ENCODE measurements around the gene UBTD1. TPM values are rescaled to one million over a fixed set of nuclear protein-coding genes. Genes with fewer than 3 reads are reported as not detected.

UBTD1 gene
- total RNA-seq, 2 donors from 2014 or later: 19.1 to 19.3 TPM

DNA sequence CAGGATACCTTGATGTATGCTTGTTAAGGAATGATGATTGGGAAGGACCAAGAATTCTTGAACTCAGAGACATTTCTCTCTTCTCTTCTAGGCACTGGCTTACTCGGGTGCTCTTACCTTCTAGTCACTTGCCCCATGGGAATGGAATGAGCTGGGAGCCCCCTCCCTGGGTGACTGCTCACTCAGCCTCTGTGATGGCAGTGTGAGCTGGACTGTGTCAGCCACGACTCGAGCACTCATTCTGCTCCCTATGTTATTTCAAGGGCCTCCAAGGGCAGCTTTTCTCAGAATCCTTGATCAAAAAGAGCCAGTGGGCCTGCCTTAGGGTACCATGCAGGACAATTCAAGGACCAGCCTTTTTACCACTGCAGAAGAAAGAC, 42.0 kb upstream of the UBTD1 start:
- Histone ChIP-seq H3K27me3 (ENCODE audit: control insufficient read depth, insufficient read depth, low read length, poor library complexity, severe bottlenecking) (no peaks in the 10 kb centered on the region), H3K27ac (ENCODE audit: low read depth, low read length) (no peak overlapping the region), H3K4me3 (ENCODE audit: low read length) (no peak overlapping the region), H3K9me3 (ENCODE audit: control insufficient read depth, low read length) (no peaks in the 10 kb centered on the region), H3K9ac (ENCODE audit: extremely low read depth, low read length, poor library complexity, severe bottlenecking) (no peak overlapping the region), H3K4me1 (ENCODE audit: control insufficient read depth, insufficient read depth, low read length) (no peaks in the 10 kb centered on the region), H3K36me3 (ENCODE audit: control insufficient read depth, insufficient read depth, low read length) (peaks cover 92% of the 10 kb centered on the region)
- no peaks in the 10 kb centered on the region for H3K4me1 Mint-ChIP-seq
- TF ChIP-seq, protein P1, sequence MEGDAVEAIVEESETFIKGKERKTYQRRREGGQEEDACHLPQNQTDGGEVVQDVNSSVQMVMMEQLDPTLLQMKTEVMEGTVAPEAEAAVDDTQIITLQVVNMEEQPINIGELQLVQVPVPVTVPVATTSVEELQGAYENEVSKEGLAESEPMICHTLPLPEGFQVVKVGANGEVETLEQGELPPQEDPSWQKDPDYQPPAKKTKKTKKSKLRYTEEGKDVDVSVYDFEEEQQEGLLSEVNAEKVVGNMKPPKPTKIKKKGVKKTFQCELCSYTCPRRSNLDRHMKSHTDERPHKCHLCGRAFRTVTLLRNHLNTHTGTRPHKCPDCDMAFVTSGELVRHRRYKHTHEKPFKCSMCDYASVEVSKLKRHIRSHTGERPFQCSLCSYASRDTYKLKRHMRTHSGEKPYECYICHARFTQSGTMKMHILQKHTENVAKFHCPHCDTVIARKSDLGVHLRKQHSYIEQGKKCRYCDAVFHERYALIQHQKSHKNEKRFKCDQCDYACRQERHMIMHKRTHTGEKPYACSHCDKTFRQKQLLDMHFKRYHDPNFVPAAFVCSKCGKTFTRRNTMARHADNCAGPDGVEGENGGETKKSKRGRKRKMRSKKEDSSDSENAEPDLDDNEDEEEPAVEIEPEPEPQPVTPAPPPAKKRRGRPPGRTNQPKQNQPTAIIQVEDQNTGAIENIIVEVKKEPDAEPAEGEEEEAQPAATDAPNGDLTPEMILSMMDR (conservative IDR thresholded peaks at IDR 0.05): no peak
- WGBS, 2 experiments (ENCODE audit: insufficient coverage in 1 of 2, insufficient read length in 1 of 2): 93 to 100% methylated on average over 3 of the region's 3 CpGs
- no peak overlapping the region for H3K27ac Mint-ChIP-seq
- no peaks in the 10 kb centered on the region for H3K9me3 Mint-ChIP-seq
- H3K36me3 Mint-ChIP-seq (ENCODE audit: low read depth): peaks cover 85% of the 10 kb centered on the region
- H3K27me3 Mint-ChIP-seq (ENCODE audit: insufficient read depth): no peaks in the 10 kb centered on the region
- no peak overlapping the region for H3K4me3 Mint-ChIP-seq
- DNase-seq: no peak

DNA sequence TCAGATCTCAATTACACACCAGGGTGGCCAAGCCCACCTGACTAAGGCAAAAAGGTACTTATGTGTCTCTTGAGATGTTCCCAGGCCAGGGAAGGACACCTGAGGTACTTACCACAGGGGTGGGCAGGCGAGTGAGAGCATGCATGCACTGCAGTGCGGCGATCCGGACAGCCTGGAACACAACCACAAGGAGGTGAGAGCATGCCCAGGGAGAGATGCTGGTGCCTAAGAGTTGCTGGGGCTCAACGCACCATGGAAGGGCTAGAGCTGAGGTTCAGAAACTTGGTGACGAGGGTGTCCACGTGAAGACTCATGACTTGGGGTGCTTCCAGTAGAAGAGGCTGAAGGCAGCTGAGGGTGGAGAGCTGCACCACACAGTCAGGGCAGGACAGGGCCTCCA, 39.6 kb upstream of the UBTD1 start:
- TF ChIP-seq, protein P1 (conservative IDR thresholded peaks at IDR 0.05): no peak
- H3K4me1 Mint-ChIP-seq: no peaks in the 10 kb centered on the region
- WGBS, 2 experiments (ENCODE audit: insufficient coverage in 1 of 2, insufficient read length in 1 of 2): 94 to 100% methylated on average over 2 to 7 of the region's 7 CpGs
- no peak overlapping the region for H3K27ac ChIP-seq (ENCODE audit: low read depth, low read length)
- no peak for DNase-seq
- H3K27me3 Mint-ChIP-seq (ENCODE audit: insufficient read depth): no peaks in the 10 kb centered on the region
- H3K4me1 ChIP-seq (ENCODE audit: control insufficient read depth, insufficient read depth, low read length): no peaks in the 10 kb centered on the region
- peaks cover 95% of the 10 kb centered on the region for H3K36me3 ChIP-seq (ENCODE audit: control insufficient read depth, insufficient read depth, low read length)
- peaks cover 82% of the 10 kb centered on the region for H3K36me3 Mint-ChIP-seq (ENCODE audit: low read depth)
- no peak overlapping the region for H3K4me3 Mint-ChIP-seq
- no peaks in the 10 kb centered on the region for H3K27me3 ChIP-seq (ENCODE audit: control insufficient read depth, insufficient read depth, low read length, poor library complexity, severe bottlenecking)
- H3K27ac Mint-ChIP-seq: no peak overlapping the region
- no peak overlapping the region for H3K4me3 ChIP-seq (ENCODE audit: low read length)
- H3K9me3 ChIP-seq (ENCODE audit: control insufficient read depth, low read length): no peaks in the 10 kb centered on the region
- no peak overlapping the region for H3K9ac ChIP-seq (ENCODE audit: extremely low read depth, low read length, poor library complexity, severe bottlenecking)
- no peaks in the 10 kb centered on the region for H3K9me3 Mint-ChIP-seq

GRCh38 chr10:97459933-97460332, 38.8 kb upstream of the UBTD1 start:
- H3K4me3 ChIP-seq (ENCODE audit: low read length): no peak overlapping the region
- H3K4me1 ChIP-seq (ENCODE audit: control insufficient read depth, insufficient read depth, low read length): no peaks in the 10 kb centered on the region
- Mint-ChIP-seq H3K27me3 (ENCODE audit: insufficient read depth) (no peaks in the 10 kb centered on the region), H3K4me3 (no peak overlapping the region), H3K36me3 (ENCODE audit: low read depth) (peaks cover 82% of the 10 kb centered on the region), H3K9me3 (no peaks in the 10 kb centered on the region), H3K27ac (no peak overlapping the region), H3K4me1 (no peaks in the 10 kb centered on the region)
- 76 to 84% methylated on average over 6 to 7 of the region's 7 CpGs for WGBS, 2 experiments (ENCODE audit: insufficient coverage in 1 of 2, insufficient read length in 1 of 2)
- H3K9me3 ChIP-seq (ENCODE audit: control insufficient read depth, low read length): no peaks in the 10 kb centered on the region
- no peak overlapping the region for H3K27ac ChIP-seq (ENCODE audit: low read depth, low read length)
- peaks cover 93% of the 10 kb centered on the region for H3K36me3 ChIP-seq (ENCODE audit: control insufficient read depth, insufficient read depth, low read length)
- no peaks in the 10 kb centered on the region for H3K27me3 ChIP-seq (ENCODE audit: control insufficient read depth, insufficient read depth, low read length, poor library complexity, severe bottlenecking)
- TF ChIP-seq, protein P1 (conservative IDR thresholded peaks at IDR 0.05): no peak
- no peak overlapping the region for H3K9ac ChIP-seq (ENCODE audit: extremely low read depth, low read length, poor library complexity, severe bottlenecking)
- DNase-seq: no peak
